Activated CD4-positive, alpha-beta T cell treated with anti-CD3 and anti-CD28 coated beads, Interleukin-2, amount 10 ng/mL, durations not matched to agents 24 days and 14 days (primary cell): ENCODE measurements around the gene CCK. TPM values are rescaled to one million over a fixed set of nuclear protein-coding genes. Genes with fewer than 3 reads are reported as not detected.
"Not testable (repeated sequence)": the region's sequence is repeated elsewhere in the genome, so short reads cannot be mapped to it uniquely, and the experiment has no call there.

Source experiments
- DNase-seq: peaks from one replicate; pipeline ENCODE4 v3.0.0; 2022
- H3K27ac Mint-ChIP-seq: one replicate; pipeline ENCODE4 v1.8.0; 2022; ENCODE audit warnings: mild to moderate bottlenecking, mixed read lengths
- H3K27me3 Mint-ChIP-seq: one replicate; pipeline ENCODE4 v1.8.0; 2022; ENCODE audit warnings: mixed read lengths
- H3K36me3 Mint-ChIP-seq: one replicate; pipeline ENCODE4 v1.8.0; 2022; ENCODE audit warnings: low read depth, mild to moderate bottlenecking, mixed read lengths
- H3K4me1 Mint-ChIP-seq: one replicate; pipeline ENCODE4 v1.8.0; 2021; ENCODE audit warnings: mixed read lengths
- H3K4me3 Mint-ChIP-seq: one replicate; pipeline ENCODE4 v1.8.0; 2022; ENCODE audit warnings: mild to moderate bottlenecking, moderate library complexity, mixed read lengths
- H3K9me3 Mint-ChIP-seq: one replicate; pipeline ENCODE4 v1.8.0; 2021; ENCODE audit warnings: mixed read lengths
- intact Hi-C: fragments of 100-400 bp; cut with micrococcal nuclease; formaldehyde crosslinking; loops from one replicate; pipeline ENCODE4 v1.15.1; 2023
- total RNA-seq: library from RNA; stranded (reverse); gene quantifications from 2 replicates; pipeline ENCODE4 v1.2.3, GENCODE V29; 2022

The CCK gene
- not detected in 2 replicates for total RNA-seq

- Mint-ChIP-seq H3K9me3 (no peaks in the 10 kb centered on the region), H3K27me3 (peaks cover 68% of the 10 kb centered on the region), H3K36me3 (no peaks in the 10 kb centered on the region), H3K27ac (no peak within 1 kb of the TSS), H3K4me1 (no peaks in the 10 kb centered on the region), H3K4me3 (no peak within 1 kb of the TSS)
- intact Hi-C loops = no loop called here
- no peak for DNase-seq
These were observed at the start of gene CCK for GRCh38 chr3:42266085-42266484. TSS of gene CCK (minus strand) at chr3:42266185. CDS start at chr3:42263630, 2,555 bp downstream.

- no peak overlapping the region for H3K27ac Mint-ChIP-seq
- no peak for DNase-seq
These were observed 48.4 kb upstream of the CCK start for GRCh38 chr3:42314411-42314810.

GRCh38 chr3:42308651-42309050 lies 42.7 kb upstream of the CCK start:
- Mint-ChIP-seq H3K27me3 (peaks cover 5% of the 10 kb centered on the region), H3K4me1 (no peaks in the 10 kb centered on the region), H3K4me3 (no peak overlapping the region), H3K36me3 (peaks cover 3% of the 10 kb centered on the region), H3K27ac (no peak overlapping the region), H3K9me3 (peaks cover 5% of the 10 kb centered on the region)
- intact Hi-C loops = no loop called here
- no peak for DNase-seq

More at GRCh38 chr3:42314411-42314810, 48.4 kb upstream of the CCK start:
- Mint-ChIP-seq H3K27me3 (no peaks in the 10 kb centered on the region), H3K4me1 (no peaks in the 10 kb centered on the region), H3K4me3 (no peak overlapping the region), H3K9me3 (peaks cover 19% of the 10 kb centered on the region), H3K36me3 (peaks cover 4% of the 10 kb centered on the region)
- intact Hi-C loops = no loop called here

- Mint-ChIP-seq H3K27ac (no peak overlapping the region), H3K4me3 (no peak overlapping the region), H3K9me3 (no peaks in the 10 kb centered on the region), H3K4me1 (peaks cover 2% of the 10 kb centered on the region), H3K36me3 (no peaks in the 10 kb centered on the region), H3K27me3 (peaks cover 5% of the 10 kb centered on the region)
- DNase-seq = no peak
- intact Hi-C loops = no loop called here
These were observed 40.5 kb upstream of the CCK start for GRCh38 chr3:42306499-42306898.

GRCh38 chr3:42302924-42303634 lies 37.1 kb upstream of the CCK start:
- Mint-ChIP-seq H3K27me3 (peaks cover 9% of the 10 kb centered on the region), H3K4me1 (peaks cover 2% of the 10 kb centered on the region), H3K4me3 (no peak overlapping the region), H3K36me3 (no peaks in the 10 kb centered on the region), H3K9me3 (peaks cover 5% of the 10 kb centered on the region), H3K27ac (no peak overlapping the region)
- intact Hi-C loops = no loop called here
- no peak for DNase-seq

- peaks cover 2% of the 10 kb centered on the region for H3K4me1 Mint-ChIP-seq
- no peak overlapping the region for H3K4me3 Mint-ChIP-seq
- H3K27ac Mint-ChIP-seq = no peak overlapping the region
- DNase-seq = no peak
- no peaks in the 10 kb centered on the region for H3K36me3 Mint-ChIP-seq
- H3K27me3 Mint-ChIP-seq = peaks cover 9% of the 10 kb centered on the region
- intact Hi-C loops = no loop called here
- peaks cover 5% of the 10 kb centered on the region for H3K9me3 Mint-ChIP-seq
These were observed 35.6 kb upstream of the CCK start for GRCh38 chr3:42301446-42302175.

- DNase-seq = no peak
- H3K4me3 Mint-ChIP-seq = no peak overlapping the region
- intact Hi-C loops = no loop called here
- H3K27me3 Mint-ChIP-seq = peaks cover 11% of the 10 kb centered on the region
- H3K9me3 Mint-ChIP-seq = peaks cover 5% of the 10 kb centered on the region
- H3K4me1 Mint-ChIP-seq = peaks cover 2% of the 10 kb centered on the region
- H3K36me3 Mint-ChIP-seq = no peaks in the 10 kb centered on the region
- no peak overlapping the region for H3K27ac Mint-ChIP-seq
These were observed 34.8 kb upstream of the CCK start for GRCh38 chr3:42300778-42301177.

- Mint-ChIP-seq H3K4me3 (no peak overlapping the region), H3K36me3 (no peaks in the 10 kb centered on the region), H3K4me1 (peaks cover 2% of the 10 kb centered on the region), H3K27ac (no peak overlapping the region), H3K27me3 (peaks cover 10% of the 10 kb centered on the region), H3K9me3 (peaks cover 5% of the 10 kb centered on the region)
- DNase-seq = peak; percentile 73
- intact Hi-C loops = no loop called here
These were observed 34.0 kb upstream of the CCK start for GRCh38 chr3:42300013-42300412.

- no peak overlapping the region for H3K4me3 Mint-ChIP-seq
- intact Hi-C loops = no loop called here
- peaks cover 10% of the 10 kb centered on the region for H3K27me3 Mint-ChIP-seq
- peaks cover 9% of the 10 kb centered on the region for H3K9me3 Mint-ChIP-seq
- no peaks in the 10 kb centered on the region for H3K4me1 Mint-ChIP-seq
- no peak overlapping the region for H3K27ac Mint-ChIP-seq
- DNase-seq = no peak
- H3K36me3 Mint-ChIP-seq = no peaks in the 10 kb centered on the region
These were observed 32.3 kb upstream of the CCK start for GRCh38 chr3:42298259-42298658.

- peaks cover 4% of the 10 kb centered on the region for H3K4me1 Mint-ChIP-seq
- no peak overlapping the region for H3K4me3 Mint-ChIP-seq
- H3K27me3 Mint-ChIP-seq = peaks cover 4% of the 10 kb centered on the region
- no peaks in the 10 kb centered on the region for H3K36me3 Mint-ChIP-seq
- H3K27ac Mint-ChIP-seq = no peak overlapping the region
- intact Hi-C loops = no loop called here
- peaks cover 5% of the 10 kb centered on the region for H3K9me3 Mint-ChIP-seq
- DNase-seq = no peak
These were observed 26.0 kb upstream of the CCK start for GRCh38 chr3:42292009-42292408.

GRCh38 chr3:42290966-42291714 lies 25.2 kb upstream of the CCK start:
- Mint-ChIP-seq H3K4me1 (peaks cover 4% of the 10 kb centered on the region), H3K4me3 (no peak overlapping the region), H3K36me3 (no peaks in the 10 kb centered on the region), H3K27me3 (peaks cover 3% of the 10 kb centered on the region), H3K9me3 (peaks cover 5% of the 10 kb centered on the region), H3K27ac (no peak overlapping the region)
- intact Hi-C loops = no loop called here
- DNase-seq = no peak

- H3K9me3 Mint-ChIP-seq = no peaks in the 10 kb centered on the region
These were observed 23.0 kb upstream of the CCK start for GRCh38 chr3:42289026-42289425.

GRCh38 chr3:42288385-42288784 lies 22.4 kb upstream of the CCK start:
- Mint-ChIP-seq H3K4me1 (peaks cover 4% of the 10 kb centered on the region), H3K27me3 (no peaks in the 10 kb centered on the region), H3K27ac (no peak overlapping the region), H3K4me3 (no peak overlapping the region), H3K36me3 (no peaks in the 10 kb centered on the region), H3K9me3 (no peaks in the 10 kb centered on the region)
- no peak for DNase-seq
- intact Hi-C loops = no loop called here

More at GRCh38 chr3:42289026-42289425, 23.0 kb upstream of the CCK start:
- Mint-ChIP-seq H3K4me3 (no peak overlapping the region), H3K27me3 (no peaks in the 10 kb centered on the region), H3K27ac (no peak overlapping the region), H3K4me1 (peaks cover 4% of the 10 kb centered on the region), H3K36me3 (no peaks in the 10 kb centered on the region)
- DNase-seq = no peak
- intact Hi-C loops = no loop called here

GRCh38 chr3:42287423-42287822 lies 21.4 kb upstream of the CCK start:
- H3K27ac Mint-ChIP-seq, H3K9me3 Mint-ChIP-seq, H3K36me3 Mint-ChIP-seq, H3K4me3 Mint-ChIP-seq, H3K27me3 Mint-ChIP-seq, DNase-seq, intact Hi-C loops, H3K4me1 Mint-ChIP-seq: not testable (repeated sequence)
